ENCODE data around the gene ZNF416. TPM values are rescaled to one million over a fixed set of nuclear protein-coding genes. Genes with fewer than 3 reads are reported as not detected.

Gene ZNF416
- total RNA-seq (2014; rRNA removed; shearing (Covaris generic)) = 6.8 and 7.5 TPM in 2 replicates

- Histone ChIP-seq H3K27ac (peak within 1 kb of the TSS; percentile 39), H3K9me3 (replicated peaks) (peaks cover 30% of the 10 kb centered on the region), H3K4me3 (peak within 1 kb of the TSS; percentile 99), H3K36me3 (peaks cover 24% of the 10 kb centered on the region), H3K4me1 (peaks cover 3% of the 10 kb centered on the region), H3K27me3 (no peaks in the 10 kb centered on the region)
- peak; percentile 98 to 99 for DNase-seq
Observed at GRCh38 chr19:57578487-57579205, at the start of gene ZNF416. Gene ZNF416 (minus strand): TSS chr19:57578911. CDS start chr19:57578704, 207 bp downstream.

GRCh38 chr19:57623091-57623490 is 44.4 kb upstream of the ZNF416 start:
- no peak overlapping the region for H3K4me3 ChIP-seq
- H3K4me1 ChIP-seq = no peaks in the 10 kb centered on the region
- H3K27ac ChIP-seq = no peak overlapping the region
- peaks cover 70% of the 10 kb centered on the region for H3K36me3 ChIP-seq
- peaks cover 42% of the 10 kb centered on the region for H3K9me3 ChIP-seq (replicated peaks)
- no peaks in the 10 kb centered on the region for H3K27me3 ChIP-seq
- no peak for DNase-seq

GRCh38 chr19:57620673-57621348 is 42.1 kb upstream of the ZNF416 start:
- Histone ChIP-seq H3K27ac (no peak overlapping the region), H3K27me3 (no peaks in the 10 kb centered on the region), H3K4me3 (no peak overlapping the region), H3K9me3 (replicated peaks) (peaks cover 60% of the 10 kb centered on the region), H3K36me3 (peaks cover 93% of the 10 kb centered on the region), H3K4me1 (no peaks in the 10 kb centered on the region)
- peak in 1 of 2 experiments; percentile 24 for DNase-seq

GRCh38 chr19:57615346-57615745 is 36.6 kb upstream of the ZNF416 start:
- no peak for DNase-seq
- Histone ChIP-seq H3K4me3 (peak overlapping the region; percentile 86; the same call in 1 of the 2 replicates), H3K27me3 (no peaks in the 10 kb centered on the region), H3K9me3 (replicated peaks) (peaks cover 44% of the 10 kb centered on the region), H3K36me3 (peaks cover 55% of the 10 kb centered on the region), H3K27ac (no peak overlapping the region), H3K4me1 (no peaks in the 10 kb centered on the region)

GRCh38 chr19:57613941-57614743 is 35.4 kb upstream of the ZNF416 start, which contains the start of gene ZNF134:
Gene ZNF134 (plus strand): TSS chr19:57614242. CDS start chr19:57619469, 5,227 bp downstream.
- Histone ChIP-seq H3K36me3 (peaks cover 45% of the 10 kb centered on the region), H3K9me3 (replicated peaks) (peaks cover 35% of the 10 kb centered on the region), H3K27ac (peak within 1 kb of the TSS; percentile 59), H3K27me3 (no peaks in the 10 kb centered on the region), H3K4me3 (peak within 1 kb of the TSS; percentile 86), H3K4me1 (no peaks in the 10 kb centered on the region)
- peak; percentile 94 for DNase-seq

GRCh38 chr19:57611113-57611512 is 32.4 kb upstream of the ZNF416 start:
- no peak for DNase-seq
- Histone ChIP-seq H3K36me3 (peaks cover 37% of the 10 kb centered on the region), H3K27ac (no peak overlapping the region), H3K9me3 (replicated peaks) (peaks cover 14% of the 10 kb centered on the region), H3K4me3 (no peak overlapping the region), H3K27me3 (no peaks in the 10 kb centered on the region), H3K4me1 (no peaks in the 10 kb centered on the region)

GRCh38 chr19:57606931-57607330 is 28.2 kb upstream of the ZNF416 start:
- Histone ChIP-seq H3K27me3 (no peaks in the 10 kb centered on the region), H3K4me1 (no peaks in the 10 kb centered on the region), H3K4me3 (no peak overlapping the region), H3K27ac (no peak overlapping the region), H3K36me3 (peaks cover 50% of the 10 kb centered on the region), H3K9me3 (replicated peaks) (no peaks in the 10 kb centered on the region; the same call in 1 of the 2 replicates)
- no peak for DNase-seq

- H3K4me1 ChIP-seq = no peaks in the 10 kb centered on the region
- no peak within 1 kb of the TSS for H3K27ac ChIP-seq
- peak within 1 kb of the TSS; percentile 75 for H3K4me3 ChIP-seq
Observed at GRCh38 chr19:57599761-57600383, 21.2 kb upstream of the ZNF416 start, which contains the start of gene ZNF530. Gene ZNF530 (plus strand): TSS chr19:57599885. CDS start chr19:57604346, 4,461 bp downstream.

GRCh38 chr19:57599377-57599760 is 20.7 kb upstream of the ZNF416 start:
- H3K4me1 ChIP-seq = no peaks in the 10 kb centered on the region

More at GRCh38 chr19:57599761-57600383, 21.2 kb upstream of the ZNF416 start, which contains the start of gene ZNF530:
- Histone ChIP-seq H3K27me3 (no peaks in the 10 kb centered on the region), H3K9me3 (replicated peaks) (no peaks in the 10 kb centered on the region), H3K36me3 (peaks cover 14% of the 10 kb centered on the region; the same call in 1 of the 2 replicates)
- peak; percentile 94 to 97 for DNase-seq

GRCh38 chr19:57587529-57587928 is 8.8 kb upstream of the ZNF416 start:
- Histone ChIP-seq H3K27me3 (no peaks in the 10 kb centered on the region), H3K36me3 (peaks cover 31% of the 10 kb centered on the region), H3K4me3 (no peak overlapping the region), H3K4me1 (no peaks in the 10 kb centered on the region; the same call in 1 of the 2 replicates), H3K27ac (no peak overlapping the region), H3K9me3 (replicated peaks) (peaks cover 17% of the 10 kb centered on the region)
- no peak for DNase-seq

More at GRCh38 chr19:57599377-57599760, 20.7 kb upstream of the ZNF416 start:
- H3K36me3 ChIP-seq = peaks cover 9% of the 10 kb centered on the region; the same call in 1 of the 2 replicates
- peak overlapping the region; percentile 75 for H3K4me3 ChIP-seq
- H3K27me3 ChIP-seq = no peaks in the 10 kb centered on the region
- no peaks in the 10 kb centered on the region for H3K9me3 ChIP-seq (replicated peaks)
- no peak overlapping the region for H3K27ac ChIP-seq
- no peak for DNase-seq

GRCh38 chr19:57583521-57584416 is 5.1 kb upstream of the ZNF416 start, which contains the start of gene ZIK1:
Gene ZIK1 (plus strand): TSS chr19:57584145. CDS start chr19:57584357, 212 bp downstream.
- H3K4me3 ChIP-seq = peak within 1 kb of the TSS; percentile 70
- H3K36me3 ChIP-seq = peaks cover 5% of the 10 kb centered on the region; the same call in 1 of the 2 replicates
- H3K9me3 ChIP-seq (replicated peaks) = peaks cover 23% of the 10 kb centered on the region
- H3K4me1 ChIP-seq = peaks cover 3% of the 10 kb centered on the region
- H3K27me3 ChIP-seq = no peaks in the 10 kb centered on the region
- H3K27ac ChIP-seq = no peak within 1 kb of the TSS; the same call in 1 of the 2 replicates
- peak; percentile 83 to 88 for DNase-seq

- Histone ChIP-seq H3K4me3 (no peak overlapping the region), H3K27me3 (no peaks in the 10 kb centered on the region), H3K9me3 (replicated peaks) (peaks cover 23% of the 10 kb centered on the region), H3K4me1 (peaks cover 3% of the 10 kb centered on the region), H3K36me3 (peaks cover 5% of the 10 kb centered on the region; the same call in 1 of the 2 replicates), H3K27ac (no peak overlapping the region)
- no peak for DNase-seq
Observed at GRCh38 chr19:57583104-57583520, 4.4 kb upstream of the ZNF416 start.

GRCh38 chr19:57576661-57577060 is 2.0 kb downstream of the ZNF416 start:
- Histone ChIP-seq H3K36me3 (peaks cover 43% of the 10 kb centered on the region), H3K4me1 (peaks cover 3% of the 10 kb centered on the region), H3K4me3 (no peak overlapping the region), H3K27me3 (no peaks in the 10 kb centered on the region), H3K27ac (no peak overlapping the region), H3K9me3 (replicated peaks) (peaks cover 43% of the 10 kb centered on the region)
- no peak for DNase-seq

Data from SJCRH30 (cell line).